Measurements from ENCODE around the gene ACAD10.

ACAD10 gene

DNA sequence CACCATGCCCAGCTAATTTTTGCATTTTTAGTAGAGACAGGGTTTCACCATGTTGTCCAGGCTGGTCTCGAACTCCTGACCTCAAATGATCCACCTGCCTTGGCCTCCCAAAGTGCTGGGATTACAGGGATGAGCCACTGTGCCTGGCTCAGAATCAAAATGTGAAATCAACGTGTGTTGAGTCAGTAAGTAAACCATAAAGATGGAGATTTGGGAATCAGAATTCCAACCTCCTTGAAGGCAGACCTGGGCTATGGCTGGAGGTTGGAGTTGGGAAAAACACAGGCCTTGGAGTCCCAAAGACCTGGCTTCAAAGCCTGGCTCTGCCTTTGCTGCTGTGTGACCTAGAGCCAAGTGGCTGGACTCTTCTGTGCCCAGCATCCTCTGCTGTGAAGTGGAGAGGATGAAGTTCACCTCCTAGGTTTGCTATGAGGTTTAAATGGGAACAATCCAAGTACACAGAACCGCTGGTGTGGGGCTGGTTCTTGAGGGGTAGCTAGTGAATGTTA lies 91.0 kb downstream of the ACAD10 start:
- DNase-seq (ENCODE audit: low read depth in 2 of 2), result no peak

- DNase-seq (ENCODE audit: low read depth in 2 of 2), result no peak
Measured at GRCh38 chr12:111777345-111778045, 91.6 kb downstream of the ACAD10 start.

GRCh38 chr12:111780166-111780565 lies 94.3 kb downstream of the ACAD10 start:
- DNase-seq (ENCODE audit: low read depth in 2 of 2), result no peak

DNA sequence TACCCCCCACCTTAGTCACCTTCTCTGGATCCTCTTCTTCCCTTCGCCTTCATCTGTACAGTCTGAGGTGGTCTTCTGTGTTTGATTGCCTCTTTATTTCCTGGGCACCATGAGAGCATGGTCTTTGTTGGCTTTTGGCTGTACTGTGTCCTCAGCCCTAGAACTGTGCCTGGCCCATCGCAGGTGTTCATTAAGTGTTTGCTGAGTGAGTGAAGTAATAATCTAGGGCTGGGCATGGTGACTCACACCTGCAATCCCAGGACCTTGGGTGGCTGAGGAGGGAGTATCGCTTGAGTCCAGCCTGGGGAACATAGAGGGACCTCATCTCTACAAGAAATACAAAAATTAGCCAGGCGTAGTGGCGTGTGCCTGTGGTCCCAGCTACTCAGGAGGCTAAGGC lies 94.8 kb downstream of the ACAD10 start:
- no peak for DNase-seq (ENCODE audit: low read depth in 2 of 2)

GRCh38 chr12:111781085-111781658 lies 95.3 kb downstream of the ACAD10 start:
- no peak for DNase-seq (ENCODE audit: low read depth in 2 of 2)

- DNase-seq (ENCODE audit: low read depth in 2 of 2), result no peak
Measured at GRCh38 chr12:111783046-111783445, 97.2 kb downstream of the ACAD10 start.

DNA sequence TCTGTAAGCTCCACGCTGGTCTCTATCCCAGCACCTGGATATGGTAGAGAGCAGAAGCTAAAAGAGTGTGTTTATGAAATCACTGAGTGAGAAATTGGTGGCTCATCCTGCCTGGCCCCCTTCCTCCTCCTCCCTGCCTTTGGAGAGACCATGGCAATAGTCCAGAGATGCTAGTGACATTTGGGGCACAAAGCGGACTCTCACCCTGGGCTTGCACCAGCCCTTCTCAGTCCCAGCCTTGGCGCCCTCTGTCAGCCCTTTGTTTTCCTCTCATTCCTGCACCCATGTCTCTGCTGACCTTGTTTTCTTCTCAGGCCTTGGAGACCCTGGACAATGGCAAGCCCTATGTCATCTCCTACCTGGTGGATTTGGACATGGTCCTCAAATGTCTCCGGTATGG lies 99.1 kb downstream of the ACAD10 start:
- no peak for DNase-seq (ENCODE audit: low read depth in 2 of 2)

DNA sequence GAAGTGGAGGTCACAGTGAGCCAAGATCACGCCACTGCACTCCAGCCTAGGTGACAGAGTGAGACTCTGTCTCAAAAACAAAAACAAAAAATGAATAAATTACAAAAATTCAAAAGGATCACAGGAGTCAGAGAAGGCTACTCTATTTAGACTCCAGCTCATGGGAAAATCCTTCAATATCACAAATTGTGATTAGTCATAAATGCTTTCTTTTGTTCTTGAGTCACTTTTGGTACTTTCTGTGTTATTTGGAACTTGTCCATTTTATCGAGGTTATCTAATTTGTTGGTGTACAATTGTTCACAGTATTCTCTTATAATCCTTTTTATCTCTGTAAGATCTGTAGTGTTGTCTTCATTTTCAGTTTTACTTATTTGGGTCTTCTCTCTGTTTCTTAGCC lies 99.8 kb downstream of the ACAD10 start:
- DNase-seq (ENCODE audit: low read depth in 2 of 2), result no peak

DNA sequence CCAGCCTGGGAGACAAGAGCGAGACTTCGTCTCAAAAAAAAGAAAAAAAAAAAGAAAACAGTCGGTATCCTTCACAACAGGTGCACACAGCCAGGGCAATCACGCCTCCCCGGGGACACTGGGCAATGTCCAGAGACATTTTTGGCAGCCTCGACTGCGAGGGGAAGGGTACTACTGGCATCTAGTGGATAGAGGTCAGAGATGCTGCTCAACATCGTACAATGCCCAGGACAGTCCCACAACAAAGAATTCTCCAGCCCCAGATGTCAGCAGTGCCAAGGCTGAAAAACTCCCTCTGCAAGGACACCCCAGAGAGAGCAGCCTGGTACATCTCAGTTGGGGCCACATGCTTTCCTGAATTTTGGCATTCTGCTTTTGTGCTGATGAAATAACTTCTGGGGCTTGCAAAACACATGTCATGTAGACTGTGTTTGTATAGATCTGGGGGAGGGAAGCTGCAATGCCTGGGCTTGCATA lies 102.4 kb downstream of the ACAD10 start:
- no peak for DNase-seq (ENCODE audit: low read depth in 2 of 2)

GRCh38 chr12:111789779-111790178 lies 103.9 kb downstream of the ACAD10 start:
- DNase-seq (ENCODE audit: low read depth in 2 of 2), result no peak

DNA sequence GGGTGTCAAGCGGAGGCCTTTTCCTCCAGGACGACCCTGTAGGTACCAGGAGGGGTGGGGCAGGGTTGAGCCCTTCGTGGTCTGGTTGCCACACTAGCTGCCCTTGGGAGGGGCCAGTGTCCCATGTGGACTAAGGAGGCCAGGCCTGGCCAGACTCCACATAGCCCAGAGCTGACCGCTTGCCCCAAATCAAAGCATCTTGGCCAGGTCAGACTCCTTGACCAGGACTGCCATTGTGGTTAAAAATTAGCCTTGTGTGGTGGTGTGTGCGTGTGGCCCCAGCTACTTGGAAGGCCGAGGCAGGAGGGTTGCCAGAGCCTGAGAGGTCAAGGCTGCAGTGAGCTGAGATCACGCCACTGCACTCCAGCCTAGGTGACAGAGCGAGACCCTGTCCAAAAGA lies 105.7 kb downstream of the ACAD10 start:
- DNase-seq (ENCODE audit: low read depth in 2 of 2), result no peak

DNA sequence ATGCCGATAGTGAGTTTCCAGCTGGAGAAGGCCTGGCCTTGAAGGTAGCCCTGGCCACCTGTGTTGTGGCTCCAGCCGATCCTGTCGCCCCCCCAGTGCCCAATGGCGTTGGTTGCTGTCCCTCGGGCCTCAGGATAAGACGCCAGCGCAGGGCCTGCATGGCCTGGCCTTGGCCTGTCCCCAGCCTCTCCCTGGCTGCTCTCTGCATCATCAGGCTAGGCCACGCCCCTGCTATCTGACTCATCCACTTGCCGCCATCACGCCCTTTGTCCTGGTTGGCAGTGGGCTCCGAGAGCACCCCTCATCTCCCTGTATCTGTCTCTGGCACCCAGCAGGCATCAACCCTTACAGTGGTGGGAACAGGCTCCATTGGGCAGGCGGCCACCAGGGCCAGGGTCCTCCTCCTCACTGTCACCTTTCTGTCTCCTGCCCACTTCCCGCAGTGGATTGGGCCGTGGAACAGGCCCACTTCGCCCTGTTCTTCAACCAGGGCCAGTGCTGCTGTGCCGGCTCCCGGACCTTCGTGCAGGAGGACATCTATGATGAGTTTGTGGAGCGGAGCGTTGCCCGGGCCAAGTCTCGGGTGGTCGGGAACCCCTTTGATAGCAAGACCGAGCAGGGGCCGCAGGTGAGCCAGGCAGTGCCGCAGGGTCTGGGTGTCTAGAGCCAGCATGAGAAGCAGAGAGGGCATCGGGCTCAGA lies 106.5 kb downstream of the ACAD10 start:
- no peak for DNase-seq (ENCODE audit: low read depth in 2 of 2)

- no peak for DNase-seq (ENCODE audit: low read depth in 2 of 2)
Measured at GRCh38 chr12:111792856-111793235, 107.0 kb downstream of the ACAD10 start.

GRCh38 chr12:111798182-111798581 lies 112.3 kb downstream of the ACAD10 start:
- no peak for DNase-seq (ENCODE audit: low read depth in 2 of 2)

DNA sequence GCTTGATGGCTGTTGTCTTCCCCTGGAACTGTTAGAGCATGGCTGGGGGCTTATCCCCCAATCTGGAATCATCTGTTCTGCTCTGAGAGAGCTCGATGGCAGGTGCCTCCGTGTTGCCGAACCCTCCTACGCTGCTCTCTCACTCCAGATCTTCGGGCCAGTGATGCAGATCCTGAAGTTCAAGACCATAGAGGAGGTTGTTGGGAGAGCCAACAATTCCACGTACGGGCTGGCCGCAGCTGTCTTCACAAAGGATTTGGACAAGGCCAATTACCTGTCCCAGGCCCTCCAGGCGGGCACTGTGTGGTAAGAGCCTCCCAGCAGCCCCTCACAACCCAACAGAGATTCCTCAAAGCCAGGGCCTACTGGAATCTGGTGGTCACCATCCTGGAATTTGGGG lies 113.9 kb downstream of the ACAD10 start:
- no peak for DNase-seq (ENCODE audit: low read depth in 2 of 2)

DNA sequence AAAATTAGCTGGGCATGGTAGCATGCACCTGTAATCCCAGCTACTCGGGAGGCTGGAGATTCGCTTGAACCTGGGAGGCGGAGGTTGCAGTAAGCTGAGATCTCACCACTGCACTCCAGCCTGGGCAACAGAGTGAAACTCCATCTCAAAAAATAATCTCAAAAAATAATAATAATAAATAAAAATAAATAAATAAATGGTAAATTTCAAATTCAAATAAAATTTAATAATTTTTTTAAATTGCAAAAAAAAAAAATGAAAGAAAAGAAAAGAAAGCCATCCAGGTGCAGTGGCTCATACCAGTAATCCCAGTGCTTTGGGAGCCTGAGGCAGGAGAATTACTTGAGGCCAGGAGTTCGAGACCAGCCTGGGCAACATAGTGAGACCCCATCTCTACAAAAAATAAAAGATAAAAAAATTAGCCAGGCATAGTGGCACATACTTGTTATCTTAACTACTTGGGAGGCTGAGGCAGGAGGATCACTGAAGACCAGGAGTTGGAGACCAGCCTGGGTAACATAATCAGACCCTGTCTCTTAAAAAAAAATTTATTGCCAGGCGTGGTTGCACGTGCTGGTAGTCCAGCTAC lies 117.3 kb downstream of the ACAD10 start:
- no peak for DNase-seq (ENCODE audit: low read depth in 2 of 2)

DNA sequence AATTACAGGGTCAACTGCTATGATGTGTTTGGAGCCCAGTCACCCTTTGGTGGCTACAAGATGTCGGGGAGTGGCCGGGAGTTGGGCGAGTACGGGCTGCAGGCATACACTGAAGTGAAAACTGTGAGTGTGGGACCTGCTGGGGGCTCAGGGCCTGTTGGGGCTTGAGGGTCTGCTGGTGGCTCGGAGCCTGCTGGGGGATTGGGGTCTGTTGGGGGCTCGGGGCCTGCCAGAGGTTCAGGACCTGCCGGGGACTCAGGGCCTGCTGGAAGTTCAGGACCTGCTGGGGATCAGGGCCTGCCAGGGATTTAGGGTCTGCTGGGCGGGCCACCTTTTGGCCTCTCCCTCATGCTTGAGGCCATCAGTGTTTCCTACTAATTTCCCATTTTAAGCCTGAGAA lies 118.0 kb downstream of the ACAD10 start:
- no peak for DNase-seq (ENCODE audit: low read depth in 2 of 2)

DNA sequence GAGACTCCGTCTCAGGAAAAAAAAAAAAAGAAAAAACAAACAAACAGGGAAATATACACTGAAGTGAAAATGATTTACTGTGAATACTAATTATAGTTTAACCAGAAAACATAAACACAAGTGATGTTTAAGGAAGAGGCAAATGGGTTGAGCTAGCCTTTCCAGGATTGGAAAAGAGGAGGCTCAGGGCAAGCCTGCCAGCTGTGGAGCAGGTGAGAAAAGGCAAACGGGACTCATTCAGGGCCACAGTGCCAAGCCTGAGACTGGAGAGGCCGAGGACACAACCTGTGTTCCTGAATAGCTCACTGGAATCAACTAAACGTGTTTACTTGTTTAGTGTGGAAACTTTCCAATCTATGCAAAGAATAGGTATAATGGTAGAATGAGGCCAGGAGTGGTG lies 120.5 kb downstream of the ACAD10 start:
- DNase-seq (ENCODE audit: low read depth in 2 of 2), result no peak
